ENCODE measurements around the gene TIGD2.

DNA sequence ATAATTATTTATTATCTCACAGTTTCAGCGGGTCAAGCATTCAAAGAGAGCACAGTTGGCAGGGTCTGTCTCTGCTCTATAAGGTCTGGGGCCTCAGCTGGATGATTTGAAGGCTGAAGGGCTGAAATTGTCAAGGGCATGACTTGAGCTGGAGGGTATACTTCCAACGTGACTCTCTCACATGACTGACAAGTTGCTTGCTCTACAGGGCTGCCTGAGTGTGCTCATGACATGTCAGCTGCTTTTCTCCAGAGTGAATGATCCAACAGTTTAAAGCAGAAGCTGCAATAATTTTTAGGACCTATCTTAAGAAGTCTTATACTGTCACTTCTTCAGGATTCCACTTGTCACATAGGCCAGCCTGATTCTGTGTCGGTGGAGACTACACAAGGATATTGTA lies 51.2 kb downstream of the TIGD2 start:
- TF ChIP-seq, protein P1, sequence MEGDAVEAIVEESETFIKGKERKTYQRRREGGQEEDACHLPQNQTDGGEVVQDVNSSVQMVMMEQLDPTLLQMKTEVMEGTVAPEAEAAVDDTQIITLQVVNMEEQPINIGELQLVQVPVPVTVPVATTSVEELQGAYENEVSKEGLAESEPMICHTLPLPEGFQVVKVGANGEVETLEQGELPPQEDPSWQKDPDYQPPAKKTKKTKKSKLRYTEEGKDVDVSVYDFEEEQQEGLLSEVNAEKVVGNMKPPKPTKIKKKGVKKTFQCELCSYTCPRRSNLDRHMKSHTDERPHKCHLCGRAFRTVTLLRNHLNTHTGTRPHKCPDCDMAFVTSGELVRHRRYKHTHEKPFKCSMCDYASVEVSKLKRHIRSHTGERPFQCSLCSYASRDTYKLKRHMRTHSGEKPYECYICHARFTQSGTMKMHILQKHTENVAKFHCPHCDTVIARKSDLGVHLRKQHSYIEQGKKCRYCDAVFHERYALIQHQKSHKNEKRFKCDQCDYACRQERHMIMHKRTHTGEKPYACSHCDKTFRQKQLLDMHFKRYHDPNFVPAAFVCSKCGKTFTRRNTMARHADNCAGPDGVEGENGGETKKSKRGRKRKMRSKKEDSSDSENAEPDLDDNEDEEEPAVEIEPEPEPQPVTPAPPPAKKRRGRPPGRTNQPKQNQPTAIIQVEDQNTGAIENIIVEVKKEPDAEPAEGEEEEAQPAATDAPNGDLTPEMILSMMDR (conservative IDR thresholded peaks at IDR 0.05 in 1 of 2, IDR thresholded peaks at IDR 0.05 in 1 of 2; ENCODE audit: extremely low read depth in 1 of 2, insufficient read depth in 1 of 2, low read depth in 1 of 2, low read length in 2 of 2) = no peak
- no peak for TF ChIP-seq EZH2 (IDR thresholded peaks at IDR 0.05; ENCODE audit: borderline replicate concordance, low read length)
